GM23338 (cell line): ENCODE data around the gene PRKCQ. TPM values are rescaled to one million over a fixed set of nuclear protein-coding genes. Genes with fewer than 3 reads are reported as not detected.

ENCODE experiments used
- ATAC-seq: fragments of 200-7000 bp; cut with Tn5 transposase; 3 replicates; pipeline ENCODE4 v1.9.1; 2020
- DNase-seq: peaks from one replicate; pipeline ENCODE4 v3.0.0-alpha.2; 2015; ENCODE audit warnings: low spot score
- H2AFZ ChIP-seq: fragments of 200-600 bp; sonication (generic); 2 replicates; pipeline ENCODE4 v1.8.0; 2016; ENCODE audit warnings: antibody characterized with exemption, mild to moderate bottlenecking, moderate library complexity
- H3F3A ChIP-seq: fragments of 200-600 bp; sonication (generic); replicated peaks from 2 replicates; pipeline ENCODE4 v1.8.0; 2017; ENCODE audit warnings: antibody characterized with exemption, mixed run types, low read depth
- H3K27ac ChIP-seq: fragments of 200-600 bp; sonication (generic); 2 replicates; pipeline ENCODE4 v1.6.1; 2016; ENCODE audit warnings: low read depth
- H3K27me3 ChIP-seq: fragments of 200-600 bp; sonication (generic); 2 replicates; pipeline ENCODE4 v1.8.0; 2016; ENCODE audit warnings: mild to moderate bottlenecking, mixed run types, moderate library complexity; ENCODE audit not compliant: insufficient read depth
- H3K36me3 ChIP-seq: fragments of 200-600 bp; sonication (generic); 2 replicates; pipeline ENCODE4 v1.8.0; 2016; ENCODE audit warnings: mild to moderate bottlenecking; ENCODE audit not compliant: insufficient read depth
- H3K4me1 ChIP-seq: fragments of 200-600 bp; sonication (generic); 2 replicates; pipeline ENCODE4 v1.8.0; 2016; ENCODE audit warnings: mild to moderate bottlenecking, moderate library complexity; ENCODE audit not compliant: insufficient read depth
- H3K4me2 ChIP-seq: fragments of 200-600 bp; sonication (generic); 2 replicates; pipeline ENCODE4 v1.7.1; 2017; ENCODE audit warnings: mixed run types
- H3K4me3 ChIP-seq: fragments of 200-600 bp; sonication (generic); 2 replicates; pipeline ENCODE4 v1.6.1; 2016; ENCODE audit warnings: mixed run types
- H3K79me2 ChIP-seq: fragments of 200-600 bp; sonication (generic); replicated peaks from 2 replicates; pipeline ENCODE4 v1.8.0; 2017; ENCODE audit warnings: mild to moderate bottlenecking; ENCODE audit not compliant: insufficient read depth
- H3K9me2 ChIP-seq: fragments of 200-600 bp; sonication (generic); 2 replicates; pipeline ENCODE4 v1.8.0; 2017; ENCODE audit not compliant: insufficient read depth
- H4K20me1 ChIP-seq: fragments of 200-600 bp; sonication (generic); replicated peaks from 2 replicates; pipeline ENCODE4 v1.8.0; 2017; ENCODE audit warnings: mild to moderate bottlenecking; ENCODE audit not compliant: insufficient read depth
- H3K27ac Mint-ChIP-seq: 2 replicates; pipeline ENCODE4 v1.8.0; 2020; ENCODE audit warnings: inconsistent platforms, mild to moderate bottlenecking, moderate library complexity, mixed read lengths
- H3K27me3 Mint-ChIP-seq: 3 replicates; pipeline ENCODE4 v1.8.0; 2022; ENCODE audit warnings: low read depth, mild to moderate bottlenecking, moderate library complexity, mixed read lengths, inconsistent platforms; ENCODE audit not compliant: insufficient read depth, poor library complexity
- H3K36me3 Mint-ChIP-seq: 3 replicates; pipeline ENCODE4 v1.8.0; 2021; ENCODE audit warnings: low read depth, mild to moderate bottlenecking, inconsistent platforms, moderate library complexity, mixed read lengths
- H3K4me1 Mint-ChIP-seq: 3 replicates; pipeline ENCODE4 v1.8.0; 2020; ENCODE audit warnings: mild to moderate bottlenecking, inconsistent platforms, mixed read lengths
- H3K4me3 Mint-ChIP-seq: 3 replicates; pipeline ENCODE4 v1.8.0; 2021; ENCODE audit warnings: moderate library complexity, mild to moderate bottlenecking, inconsistent platforms, mixed read lengths
- H3K9me3 Mint-ChIP-seq: 3 replicates; pipeline ENCODE4 v1.8.0; 2020; ENCODE audit warnings: moderate library complexity, mild to moderate bottlenecking, inconsistent platforms, mixed read lengths
- CREB1 ChIP-seq: fragments of 250-450 bp; sonication (Bioruptor Pico); IDR thresholded peaks from 2 replicates; pipeline ENCODE4 v1.5.0; 2020; ENCODE audit warnings: low read depth, mild to moderate bottlenecking, moderate library complexity
- EZH2 ChIP-seq: fragments of 200-600 bp; sonication (generic); IDR thresholded peaks from one replicate; pipeline ENCODE4 v1.8.0; 2017; ENCODE audit warnings: antibody characterized with exemption, mild to moderate bottlenecking, low read depth; ENCODE audit not compliant: unreplicated experiment
- EZH2phosphoT487 ChIP-seq: fragments of 200-600 bp; sonication (generic); IDR thresholded peaks from one replicate; pipeline ENCODE4 v1.8.1; 2018; ENCODE audit warnings: antibody characterized with exemption; ENCODE audit not compliant: unreplicated experiment
- JUNB ChIP-seq: IDR thresholded peaks from one replicate; pipeline ENCODE4 v1.6.1; 2016; ENCODE audit warnings: antibody characterized with exemption; ENCODE audit not compliant: unreplicated experiment
- NANOG ChIP-seq: IDR thresholded peaks from 2 replicates; pipeline ENCODE4 v1.6.1; 2016; ENCODE audit warnings: antibody characterized with exemption, borderline replicate concordance
- POLR2AphosphoS5 ChIP-seq: IDR thresholded peaks from 2 replicates; pipeline ENCODE4 v1.6.1; 2016; ENCODE audit warnings: antibody characterized with exemption, low read depth
- ZNF114 ChIP-seq: fragments of 250-450 bp; sonication (Bioruptor Pico); IDR thresholded peaks from 2 replicates; pipeline ENCODE4 v1.5.0; 2020; ENCODE audit warnings: mild to moderate bottlenecking, moderate library complexity
- ZNF331 ChIP-seq: fragments of 250-450 bp; sonication (Bioruptor Pico); IDR thresholded peaks from 2 replicates; pipeline ENCODE4 v1.5.0; 2020; ENCODE audit warnings: low read depth, mild to moderate bottlenecking, moderate library complexity
- polyA plus RNA-seq: library from polyadenylated mRNA; unstranded; fragments of >200 nt; fragmentation: Nextera tagmentation; extraction: Ambion mirVana; gene quantifications from 2 replicates; pipeline ENCODE4 v1.2.1, GENCODE V29; 2016
- total RNA-seq: library from RNA; depleted of rRNA; stranded (reverse); fragments of >200 nt; shearing (Covaris generic); gene quantifications from 2 replicates; pipeline ENCODE4 v1.2.3, GENCODE V29; 2014
- TF ChIP-seq, protein P1 (sequence below): fragments of 250-450 bp; sonication (Bioruptor Pico); IDR thresholded peaks from 2 replicates; pipeline ENCODE4 v1.5.0; 2020; ENCODE audit warnings: mild to moderate bottlenecking, moderate library complexity
- TF ChIP-seq, protein P2 (sequence below), 2 experiments: fragments of 200-600 bp in 1 of 2; sonication (generic) in 1 of 2; conservative IDR thresholded peaks; 2 replicates each; pipeline versions ENCODE4 v1.5.1 to v1.6.1; 2016 to 2017; ENCODE audit warnings: antibody characterized with exemption in 2 of 2, low read depth in 2 of 2, mild to moderate bottlenecking in 2 of 2, moderate library complexity in 1 of 2
- TF ChIP-seq, protein P3 (sequence below): IDR thresholded peaks from one replicate; pipeline ENCODE4 v1.6.1; 2018; ENCODE audit warnings: antibody characterized with exemption; ENCODE audit not compliant: unreplicated experiment
- TF ChIP-seq, protein P4 (sequence below): IDR thresholded peaks from 2 replicates; pipeline ENCODE4 v1.6.1; 2016; ENCODE audit warnings: antibody characterized with exemption

Gene PRKCQ
- total and polyA plus RNA-seq, 2 experiments from 2014 or later = 12.6 to 28.5 TPM

DNA sequence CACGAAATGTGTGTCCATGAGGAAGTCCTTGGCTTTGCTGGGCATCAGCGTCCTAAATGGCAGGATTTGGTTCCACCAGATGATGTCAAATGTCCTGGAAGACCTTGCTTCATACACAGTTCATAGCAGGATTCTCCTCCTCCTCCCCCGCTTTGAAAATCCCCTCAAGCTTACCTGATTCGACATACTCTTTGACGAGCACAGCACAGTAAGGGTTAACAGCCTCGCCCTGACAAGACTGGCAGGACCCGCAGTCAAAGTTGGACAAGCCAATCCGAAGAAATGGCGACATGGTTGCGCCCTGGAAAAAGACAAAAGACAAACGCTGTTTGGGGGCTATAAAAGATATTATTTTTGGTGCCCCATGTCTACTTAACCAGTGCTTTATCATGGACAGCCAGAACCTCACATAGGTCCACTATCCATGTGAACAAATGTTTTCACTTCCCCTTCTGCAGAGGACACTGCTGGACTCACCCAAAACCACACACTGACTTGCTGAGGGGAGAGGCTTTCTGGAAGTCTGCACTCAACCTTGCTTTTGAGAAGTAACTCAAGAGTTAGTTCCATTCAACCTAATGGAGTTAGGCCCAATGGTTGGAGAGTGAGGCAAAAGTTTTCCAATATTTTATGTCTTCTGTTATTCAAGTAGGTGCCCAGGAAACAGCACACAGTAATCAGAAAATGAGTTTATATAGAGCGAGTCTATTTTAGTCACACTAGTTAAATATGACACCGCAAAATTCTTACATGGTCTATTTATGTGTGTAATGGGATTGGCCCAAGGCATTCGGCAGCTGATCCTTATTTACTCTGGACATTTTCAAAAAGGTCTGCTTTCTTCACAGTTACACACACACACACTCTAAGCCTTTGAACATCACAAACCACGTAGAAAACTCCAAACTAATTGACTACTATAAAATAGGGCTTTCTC, 65.0 kb downstream of the PRKCQ start:
- DNase-seq (no peak), ATAC-seq (no peak)
- no peak overlapping the region for H2AFZ ChIP-seq
- 0 out of 2 replicates have a peak, but pooled peaks cover 4% of the 10 kb centered on the region for H4K20me1 ChIP-seq
- no peaks in the 10 kb centered on the region for H3K9me2 ChIP-seq
- H3K4me1 ChIP-seq = no peaks in the 10 kb centered on the region; the same call in 1 of the 2 replicates
- H3K79me2 ChIP-seq = no peaks in the 10 kb centered on the region
- Mint-ChIP-seq H3K4me1 (peaks cover 12% of the 10 kb centered on the region), H3K4me3 (no peak overlapping the region), H3K27me3 (peaks cover 1% of the 10 kb centered on the region), H3K9me3 (peaks cover 8% of the 10 kb centered on the region; the same call in 2 of the 3 replicates), H3K36me3 (peaks cover 30% of the 10 kb centered on the region), H3K27ac (no peak overlapping the region)
- H3K4me2 ChIP-seq = no peak overlapping the region
- H3K36me3 ChIP-seq = peaks cover 16% of the 10 kb centered on the region; the same call in 1 of the 2 replicates
- H3K4me3 ChIP-seq = no peak overlapping the region
- TF ChIP-seq ZNF331 = no peak
- TF ChIP-seq EZH2phosphoT487 = no peak
- TF ChIP-seq, protein P1, sequence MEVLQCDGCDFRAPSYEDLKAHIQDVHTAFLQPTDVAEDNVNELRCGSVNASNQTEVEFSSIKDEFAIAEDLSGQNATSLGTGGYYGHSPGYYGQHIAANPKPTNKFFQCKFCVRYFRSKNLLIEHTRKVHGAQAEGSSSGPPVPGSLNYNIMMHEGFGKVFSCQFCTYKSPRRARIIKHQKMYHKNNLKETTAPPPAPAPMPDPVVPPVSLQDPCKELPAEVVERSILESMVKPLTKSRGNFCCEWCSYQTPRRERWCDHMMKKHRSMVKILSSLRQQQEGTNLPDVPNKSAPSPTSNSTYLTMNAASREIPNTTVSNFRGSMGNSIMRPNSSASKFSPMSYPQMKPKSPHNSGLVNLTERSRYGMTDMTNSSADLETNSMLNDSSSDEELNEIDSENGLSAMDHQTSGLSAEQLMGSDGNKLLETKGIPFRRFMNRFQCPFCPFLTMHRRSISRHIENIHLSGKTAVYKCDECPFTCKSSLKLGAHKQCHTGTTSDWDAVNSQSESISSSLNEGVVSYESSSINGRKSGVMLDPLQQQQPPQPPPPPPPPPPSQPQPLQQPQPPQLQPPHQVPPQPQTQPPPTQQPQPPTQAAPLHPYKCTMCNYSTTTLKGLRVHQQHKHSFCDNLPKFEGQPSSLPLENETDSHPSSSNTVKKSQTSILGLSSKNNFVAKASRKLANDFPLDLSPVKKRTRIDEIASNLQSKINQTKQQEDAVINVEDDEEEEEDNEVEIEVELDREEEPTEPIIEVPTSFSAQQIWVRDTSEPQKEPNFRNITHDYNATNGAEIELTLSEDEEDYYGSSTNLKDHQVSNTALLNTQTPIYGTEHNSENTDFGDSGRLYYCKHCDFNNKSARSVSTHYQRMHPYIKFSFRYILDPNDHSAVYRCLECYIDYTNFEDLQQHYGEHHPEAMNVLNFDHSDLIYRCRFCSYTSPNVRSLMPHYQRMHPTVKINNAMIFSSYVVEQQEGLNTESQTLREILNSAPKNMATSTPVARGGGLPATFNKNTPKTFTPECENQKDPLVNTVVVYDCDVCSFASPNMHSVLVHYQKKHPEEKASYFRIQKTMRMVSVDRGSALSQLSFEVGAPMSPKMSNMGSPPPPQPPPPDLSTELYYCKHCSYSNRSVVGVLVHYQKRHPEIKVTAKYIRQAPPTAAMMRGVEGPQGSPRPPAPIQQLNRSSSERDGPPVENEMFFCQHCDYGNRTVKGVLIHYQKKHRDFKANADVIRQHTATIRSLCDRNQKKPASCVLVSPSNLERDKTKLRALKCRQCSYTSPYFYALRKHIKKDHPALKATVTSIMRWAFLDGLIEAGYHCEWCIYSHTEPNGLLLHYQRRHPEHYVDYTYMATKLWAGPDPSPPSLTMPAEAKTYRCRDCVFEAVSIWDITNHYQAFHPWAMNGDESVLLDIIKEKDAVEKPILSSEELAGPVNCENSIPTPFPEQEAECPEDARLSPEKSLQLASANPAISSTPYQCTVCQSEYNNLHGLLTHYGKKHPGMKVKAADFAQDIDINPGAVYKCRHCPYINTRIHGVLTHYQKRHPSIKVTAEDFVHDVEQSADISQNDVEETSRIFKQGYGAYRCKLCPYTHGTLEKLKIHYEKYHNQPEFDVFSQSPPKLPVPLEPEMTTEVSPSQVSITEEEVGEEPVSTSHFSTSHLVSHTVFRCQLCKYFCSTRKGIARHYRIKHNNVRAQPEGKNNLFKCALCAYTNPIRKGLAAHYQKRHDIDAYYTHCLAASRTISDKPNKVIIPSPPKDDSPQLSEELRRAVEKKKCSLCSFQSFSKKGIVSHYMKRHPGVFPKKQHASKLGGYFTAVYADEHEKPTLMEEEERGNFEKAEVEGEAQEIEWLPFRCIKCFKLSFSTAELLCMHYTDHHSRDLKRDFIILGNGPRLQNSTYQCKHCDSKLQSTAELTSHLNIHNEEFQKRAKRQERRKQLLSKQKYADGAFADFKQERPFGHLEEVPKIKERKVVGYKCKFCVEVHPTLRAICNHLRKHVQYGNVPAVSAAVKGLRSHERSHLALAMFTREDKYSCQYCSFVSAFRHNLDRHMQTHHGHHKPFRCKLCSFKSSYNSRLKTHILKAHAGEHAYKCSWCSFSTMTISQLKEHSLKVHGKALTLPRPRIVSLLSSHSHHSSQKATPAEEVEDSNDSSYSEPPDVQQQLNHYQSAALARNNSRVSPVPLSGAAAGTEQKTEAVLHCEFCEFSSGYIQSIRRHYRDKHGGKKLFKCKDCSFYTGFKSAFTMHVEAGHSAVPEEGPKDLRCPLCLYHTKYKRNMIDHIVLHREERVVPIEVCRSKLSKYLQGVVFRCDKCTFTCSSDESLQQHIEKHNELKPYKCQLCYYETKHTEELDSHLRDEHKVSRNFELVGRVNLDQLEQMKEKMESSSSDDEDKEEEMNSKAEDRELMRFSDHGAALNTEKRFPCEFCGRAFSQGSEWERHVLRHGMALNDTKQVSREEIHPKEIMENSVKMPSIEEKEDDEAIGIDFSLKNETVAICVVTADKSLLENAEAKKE (CRISPR knock-in tag) = no peak
- no peak for TF ChIP-seq CREB1 (CRISPR knock-in tag)
- TF ChIP-seq EZH2 = no peak
- TF ChIP-seq, protein P2, sequence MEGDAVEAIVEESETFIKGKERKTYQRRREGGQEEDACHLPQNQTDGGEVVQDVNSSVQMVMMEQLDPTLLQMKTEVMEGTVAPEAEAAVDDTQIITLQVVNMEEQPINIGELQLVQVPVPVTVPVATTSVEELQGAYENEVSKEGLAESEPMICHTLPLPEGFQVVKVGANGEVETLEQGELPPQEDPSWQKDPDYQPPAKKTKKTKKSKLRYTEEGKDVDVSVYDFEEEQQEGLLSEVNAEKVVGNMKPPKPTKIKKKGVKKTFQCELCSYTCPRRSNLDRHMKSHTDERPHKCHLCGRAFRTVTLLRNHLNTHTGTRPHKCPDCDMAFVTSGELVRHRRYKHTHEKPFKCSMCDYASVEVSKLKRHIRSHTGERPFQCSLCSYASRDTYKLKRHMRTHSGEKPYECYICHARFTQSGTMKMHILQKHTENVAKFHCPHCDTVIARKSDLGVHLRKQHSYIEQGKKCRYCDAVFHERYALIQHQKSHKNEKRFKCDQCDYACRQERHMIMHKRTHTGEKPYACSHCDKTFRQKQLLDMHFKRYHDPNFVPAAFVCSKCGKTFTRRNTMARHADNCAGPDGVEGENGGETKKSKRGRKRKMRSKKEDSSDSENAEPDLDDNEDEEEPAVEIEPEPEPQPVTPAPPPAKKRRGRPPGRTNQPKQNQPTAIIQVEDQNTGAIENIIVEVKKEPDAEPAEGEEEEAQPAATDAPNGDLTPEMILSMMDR (conservative IDR thresholded peaks at IDR 0.05; ENCODE audit: low read depth in 2 of 2) = no peak
- no peak for TF ChIP-seq ZNF114 (CRISPR knock-in tag)
- TF ChIP-seq JUNB = no peak
- no peak for TF ChIP-seq NANOG
- no peak for TF ChIP-seq POLR2AphosphoS5
- TF ChIP-seq, protein P3, sequence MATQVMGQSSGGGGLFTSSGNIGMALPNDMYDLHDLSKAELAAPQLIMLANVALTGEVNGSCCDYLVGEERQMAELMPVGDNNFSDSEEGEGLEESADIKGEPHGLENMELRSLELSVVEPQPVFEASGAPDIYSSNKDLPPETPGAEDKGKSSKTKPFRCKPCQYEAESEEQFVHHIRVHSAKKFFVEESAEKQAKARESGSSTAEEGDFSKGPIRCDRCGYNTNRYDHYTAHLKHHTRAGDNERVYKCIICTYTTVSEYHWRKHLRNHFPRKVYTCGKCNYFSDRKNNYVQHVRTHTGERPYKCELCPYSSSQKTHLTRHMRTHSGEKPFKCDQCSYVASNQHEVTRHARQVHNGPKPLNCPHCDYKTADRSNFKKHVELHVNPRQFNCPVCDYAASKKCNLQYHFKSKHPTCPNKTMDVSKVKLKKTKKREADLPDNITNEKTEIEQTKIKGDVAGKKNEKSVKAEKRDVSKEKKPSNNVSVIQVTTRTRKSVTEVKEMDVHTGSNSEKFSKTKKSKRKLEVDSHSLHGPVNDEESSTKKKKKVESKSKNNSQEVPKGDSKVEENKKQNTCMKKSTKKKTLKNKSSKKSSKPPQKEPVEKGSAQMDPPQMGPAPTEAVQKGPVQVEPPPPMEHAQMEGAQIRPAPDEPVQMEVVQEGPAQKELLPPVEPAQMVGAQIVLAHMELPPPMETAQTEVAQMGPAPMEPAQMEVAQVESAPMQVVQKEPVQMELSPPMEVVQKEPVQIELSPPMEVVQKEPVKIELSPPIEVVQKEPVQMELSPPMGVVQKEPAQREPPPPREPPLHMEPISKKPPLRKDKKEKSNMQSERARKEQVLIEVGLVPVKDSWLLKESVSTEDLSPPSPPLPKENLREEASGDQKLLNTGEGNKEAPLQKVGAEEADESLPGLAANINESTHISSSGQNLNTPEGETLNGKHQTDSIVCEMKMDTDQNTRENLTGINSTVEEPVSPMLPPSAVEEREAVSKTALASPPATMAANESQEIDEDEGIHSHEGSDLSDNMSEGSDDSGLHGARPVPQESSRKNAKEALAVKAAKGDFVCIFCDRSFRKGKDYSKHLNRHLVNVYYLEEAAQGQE = no peak
- TF ChIP-seq, protein P4, sequence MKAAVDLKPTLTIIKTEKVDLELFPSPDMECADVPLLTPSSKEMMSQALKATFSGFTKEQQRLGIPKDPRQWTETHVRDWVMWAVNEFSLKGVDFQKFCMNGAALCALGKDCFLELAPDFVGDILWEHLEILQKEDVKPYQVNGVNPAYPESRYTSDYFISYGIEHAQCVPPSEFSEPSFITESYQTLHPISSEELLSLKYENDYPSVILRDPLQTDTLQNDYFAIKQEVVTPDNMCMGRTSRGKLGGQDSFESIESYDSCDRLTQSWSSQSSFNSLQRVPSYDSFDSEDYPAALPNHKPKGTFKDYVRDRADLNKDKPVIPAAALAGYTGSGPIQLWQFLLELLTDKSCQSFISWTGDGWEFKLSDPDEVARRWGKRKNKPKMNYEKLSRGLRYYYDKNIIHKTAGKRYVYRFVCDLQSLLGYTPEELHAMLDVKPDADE = no peak
- H3F3A ChIP-seq = no peaks in the 10 kb centered on the region
- no peak overlapping the region for H3K27ac ChIP-seq
- no peaks in the 10 kb centered on the region for H3K27me3 ChIP-seq
